ENCODE measurements around the gene KCNA10. TPM values are rescaled to one million over a fixed set of nuclear protein-coding genes. Genes with fewer than 3 reads are reported as not detected.
A peak's percentile ranks its signal among the peaks of the same experiment; 100 is the strongest.

The KCNA10 gene
- total RNA-seq, 1 experiment from 2014 or later: not detected

- no peak for TF ChIP-seq CEBPB (IDR thresholded peaks at IDR 0.05; ENCODE audit: low read depth)
- no peak for TF ChIP-seq TCF7L2 (IDR thresholded peaks at IDR 0.05; ENCODE audit: borderline replicate concordance, extremely low read depth, insufficient read depth, insufficient read length)
- peak; percentile 58; the same call in 1 of the 2 replicates for TF ChIP-seq JUND (IDR thresholded peaks at IDR 0.05)
- peak; percentile 42 for TF ChIP-seq RAD21 (IDR thresholded peaks at IDR 0.05; ENCODE audit: low read depth)
Measured at GRCh38 chr1:110477445-110477957, 41.5 kb downstream of the KCNA10 start (continued).

- POLR2A ChIA-PET: interaction anchor here (1.4 kb wide), 1 partner anchor 138 kb away, joined by 3 read pairs; the partner anchor contains the start of gene RBM15
- Histone ChIP-seq H3K9me3 (ENCODE audit: control insufficient read depth in 1 of 2, insufficient read depth in 1 of 2, low read depth in 1 of 2, low read length in 2 of 2) (no peaks in the 10 kb centered on the region), H3K9ac (ENCODE audit: low read length) (peak overlapping the region; percentile 57), H3K4me1 (ENCODE audit: control insufficient read depth in 1 of 2, insufficient read depth in 2 of 2, low read length in 2 of 2) (peaks cover 23 to 40% of the 10 kb centered on the region in 2 experiments), H3K9me2 (ENCODE audit: insufficient read depth) (no peaks in the 10 kb centered on the region), H3K4me2 (ENCODE audit: low read length) (peak overlapping the region; percentile 71), H4K20me1 (ENCODE audit: insufficient read depth) (no peaks in the 10 kb centered on the region), H3K27me3 (ENCODE audit: insufficient read depth, low read length) (no peaks in the 10 kb centered on the region), H3K27ac (ENCODE audit: low read depth, low read length) (peak overlapping the region; percentile 72), H3K79me2 (ENCODE audit: insufficient read depth, low read length) (no peaks in the 10 kb centered on the region), H2AFZ (ENCODE audit: low read depth, low read length, poor library complexity, severe bottlenecking) (peak overlapping the region; percentile 63), H3K36me3 (ENCODE audit: control insufficient read depth in 1 of 2, insufficient read depth in 2 of 2, low read length in 2 of 2) (no peaks in the 10 kb centered on the region), H3K4me3 (replicated peaks in 1 of 2; ENCODE audit: low read depth in 1 of 2, low read length in 2 of 2) (peak overlapping the region in 1 of 2 experiments; percentile 34; a peak in 2 of 4 replicates)
- TF ChIP-seq SRF (IDR thresholded peaks at IDR 0.05; ENCODE audit: low read depth) (peak; percentile 90), EGR1 (IDR thresholded peaks at IDR 0.05; ENCODE audit: low read depth) (no peak), POLR2AphosphoS5 (IDR thresholded peaks at IDR 0.05; ENCODE audit: low read depth, low read length) (peak; percentile 46), FOSL1 (IDR thresholded peaks at IDR 0.05; ENCODE audit: low read depth) (peak; percentile 99), REST (IDR thresholded peaks at IDR 0.05; ENCODE audit: low read depth) (no peak), SP1 (IDR thresholded peaks at IDR 0.05; ENCODE audit: low read depth) (peak; percentile 90), MAX (IDR thresholded peaks at IDR 0.05) (peak; percentile 73; the same call in 1 of the 2 replicates), SIN3A (IDR thresholded peaks at IDR 0.05; ENCODE audit: low read depth) (peak; percentile 63), CBX3 (IDR thresholded peaks at IDR 0.05; ENCODE audit: low read depth) (peak; percentile 92), ZNF274 (IDR thresholded peaks at IDR 0.05; ENCODE audit: low read depth, low read length) (no peak), POLR2A (IDR thresholded peaks at IDR 0.05; ENCODE audit: borderline replicate concordance, extremely low read depth, insufficient read depth, insufficient read length) (no peak), JUND (IDR thresholded peaks at IDR 0.05) (peak; percentile 96), TCF7L2 (IDR thresholded peaks at IDR 0.05; ENCODE audit: borderline replicate concordance, extremely low read depth, insufficient read depth, insufficient read length) (peak; percentile 88), EZH2phosphoT487 (IDR thresholded peaks at IDR 0.05; ENCODE audit: borderline replicate concordance) (no peak)
- ATAC-seq: peak; percentile 75
- peak; percentile 90 for DNase-seq (ENCODE audit: low read depth, low spot score)
- RAD21 ChIA-PET (ENCODE audit: low non-redundant PET in 1 of 2, low total read pairs in 2 of 2, uncharacterized antibody in 2 of 2, unreplicated experiment in 2 of 2): interaction anchor here (0.8 to 2.4 kb wide), 4 partner anchors 16 to 64 kb away, joined by 3 to 11 read pairs (median 3); no protein-coding TSS in a partner anchor
- BruUV-seq (replicated peaks): no TSS peak
- intact Hi-C loops (cut with micrococcal nuclease): loop anchor here (1.0 to 5.0 kb wide), 2 partner anchors 19 to 140 kb away; no protein-coding TSS in a partner anchor
- CTCF ChIA-PET: interaction anchor here (0.6 to 21.6 kb wide), 7 partner anchors 13 to 1969 kb away, joined by 3 to 203 read pairs (median 5); no protein-coding TSS in a partner anchor
Measured at GRCh38 chr1:110477041-110477440, 41.9 kb downstream of the KCNA10 start.
